CD4-positive, alpha-beta T cell treated with Interleukin-6 for 4 hours (primary cell): ENCODE data around the gene SCN8A.

Experiments
- DNase-seq: peaks from one replicate; pipeline ENCODE4 v3.0.0-alpha.2; 2020; ENCODE audit warnings: mixed read lengths

The SCN8A gene

DNA sequence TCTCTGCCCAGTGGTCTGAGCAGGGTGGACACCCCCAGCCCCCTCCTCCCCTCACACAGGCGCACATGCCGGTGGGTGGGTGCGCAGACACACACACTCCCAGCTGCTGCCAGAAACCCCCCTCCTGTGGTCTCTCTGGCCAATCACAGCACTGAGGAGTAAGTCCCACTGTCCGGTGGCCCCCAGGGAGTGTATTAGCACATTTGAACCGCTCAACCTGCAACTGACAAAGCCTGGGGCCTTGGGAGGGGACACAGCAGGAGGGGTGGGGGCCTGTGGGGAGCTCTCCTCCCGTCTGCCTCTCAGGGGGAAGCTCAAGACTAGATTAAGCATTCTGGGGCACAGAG is 245.8 kb downstream of the SCN8A start:
- DNase-seq = no peak

DNA sequence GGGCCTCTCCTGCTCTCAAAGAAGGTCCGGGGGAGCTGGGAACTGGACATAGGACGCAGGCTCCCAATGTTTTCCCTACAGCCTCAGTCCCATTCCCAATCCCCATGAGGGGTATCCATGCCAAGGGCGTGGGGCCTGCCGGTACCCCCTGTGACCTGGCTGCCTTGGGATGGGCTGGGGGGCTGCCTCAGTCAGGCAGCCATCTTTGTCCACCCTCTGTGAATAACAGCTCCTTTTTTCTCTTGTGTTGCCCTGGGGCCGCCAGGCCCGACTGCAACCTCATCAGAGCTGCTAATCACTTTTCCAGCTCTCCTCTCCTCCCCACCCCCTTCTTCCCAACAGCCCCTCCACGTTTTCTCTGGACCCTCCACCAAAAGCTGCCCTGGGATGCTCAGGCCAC is 246.3 kb downstream of the SCN8A start:
- no peak for DNase-seq

DNA sequence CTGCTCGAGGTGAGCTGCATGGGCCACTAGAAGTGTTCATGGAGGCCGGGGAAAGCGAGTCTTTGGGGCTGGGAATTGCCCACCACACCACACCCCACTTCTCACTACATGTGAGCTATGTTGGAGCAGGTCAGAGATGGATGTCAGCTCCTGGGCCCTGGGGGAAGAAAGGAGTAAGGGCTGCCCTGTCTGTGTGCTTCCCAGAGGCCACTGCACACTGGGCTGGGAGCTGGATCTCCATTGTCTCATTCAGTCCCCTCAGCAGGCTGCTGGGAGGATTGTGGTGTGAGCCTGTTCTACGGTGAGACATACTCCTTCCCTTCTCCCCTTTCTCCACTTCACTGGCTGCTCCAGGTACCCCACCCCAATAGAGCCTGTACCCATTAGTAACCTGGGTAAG is 247.0 kb downstream of the SCN8A start:
- DNase-seq = no peak

DNA sequence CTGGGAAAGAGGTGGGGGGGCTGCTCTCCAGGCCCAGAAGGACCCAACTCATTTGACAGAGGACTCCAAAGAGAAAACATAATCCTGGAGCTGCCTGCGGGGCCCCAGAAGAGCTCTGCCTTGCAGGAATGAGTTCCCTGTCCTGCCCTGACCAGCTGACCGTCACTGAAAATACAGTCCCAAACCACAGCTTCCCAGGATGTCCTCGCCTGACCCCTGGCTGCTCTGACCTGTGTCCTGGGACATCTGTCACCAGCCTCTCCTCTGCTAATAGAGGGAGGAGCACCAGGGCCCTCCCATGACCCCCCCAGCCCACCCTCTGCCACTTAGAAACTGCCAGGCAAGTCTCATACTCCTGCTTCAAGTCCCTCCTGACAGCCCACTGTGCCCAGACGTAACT is 247.7 kb downstream of the SCN8A start:
- DNase-seq = no peak

DNA sequence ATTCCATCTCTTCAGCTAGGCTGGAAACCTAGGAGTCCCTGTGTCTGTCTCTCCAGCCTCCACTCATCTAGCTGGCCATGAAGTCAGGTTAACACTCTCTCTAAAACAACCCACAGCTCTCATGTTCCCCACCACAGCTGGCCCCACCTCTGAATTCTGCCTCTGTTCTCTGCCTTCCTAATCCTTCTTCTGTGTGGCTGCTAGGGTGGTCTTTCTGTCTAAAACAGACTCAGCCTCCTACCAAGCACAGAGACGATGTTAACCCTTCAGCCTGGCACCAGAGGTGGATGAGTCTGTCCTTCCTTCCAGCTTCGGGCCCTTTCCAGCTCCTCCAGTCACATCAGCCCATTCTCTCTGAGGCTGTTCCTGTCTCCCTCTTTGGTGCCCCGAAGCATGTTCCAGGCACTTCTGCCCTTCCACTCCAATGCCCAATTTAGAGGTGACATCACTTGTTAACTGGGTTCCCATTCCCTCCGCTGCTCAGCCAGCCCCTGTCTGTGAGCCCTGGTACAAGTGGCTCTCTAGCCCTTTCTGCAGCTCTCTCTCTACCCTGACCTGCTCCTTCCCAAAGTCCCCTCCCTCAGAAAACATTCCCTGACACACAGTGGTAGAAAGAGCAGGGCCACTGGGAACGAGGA is 248.4 kb downstream of the SCN8A start:
- DNase-seq = no peak

DNA sequence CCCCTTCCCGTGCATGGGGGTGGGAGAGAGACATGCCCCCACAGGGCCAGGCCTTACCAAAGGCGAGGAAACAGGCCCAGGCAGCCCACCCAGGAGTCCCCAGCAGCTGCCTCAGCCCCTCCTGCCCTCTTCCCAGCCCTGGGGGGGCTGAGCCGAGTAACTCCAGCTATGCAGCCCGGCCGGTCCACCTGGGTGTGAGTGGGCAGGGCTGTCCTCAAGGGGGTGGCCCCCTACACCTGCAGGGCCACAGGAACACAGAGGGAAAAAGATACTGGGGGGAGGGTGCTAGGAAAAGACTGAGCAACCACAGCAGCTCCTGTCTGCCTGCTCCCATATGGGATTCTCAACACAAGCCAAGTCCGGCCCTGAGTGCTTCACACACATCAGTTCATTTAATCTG is 249.9 kb downstream of the SCN8A start:
- DNase-seq = no peak

DNA sequence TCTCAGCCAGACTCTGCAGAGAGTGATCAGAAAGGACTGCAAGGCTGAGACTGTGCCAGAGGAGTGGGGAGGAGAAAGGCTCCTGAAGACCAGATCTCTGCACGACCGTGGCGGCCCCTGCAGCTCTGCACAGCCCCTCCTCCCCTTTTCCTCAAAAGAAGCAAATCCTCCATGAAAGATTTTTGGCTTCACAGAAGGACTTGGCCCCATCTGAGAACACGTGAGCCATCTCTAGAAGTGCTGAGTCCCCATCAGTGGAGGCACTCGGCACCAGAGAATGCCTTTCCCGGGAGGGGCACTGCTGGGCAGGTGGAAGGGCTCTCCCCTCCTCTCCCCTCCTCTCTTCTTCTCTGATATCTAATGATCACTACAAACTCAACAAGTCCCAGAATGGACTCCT is 250.7 kb downstream of the SCN8A start:
- no peak for DNase-seq

DNA sequence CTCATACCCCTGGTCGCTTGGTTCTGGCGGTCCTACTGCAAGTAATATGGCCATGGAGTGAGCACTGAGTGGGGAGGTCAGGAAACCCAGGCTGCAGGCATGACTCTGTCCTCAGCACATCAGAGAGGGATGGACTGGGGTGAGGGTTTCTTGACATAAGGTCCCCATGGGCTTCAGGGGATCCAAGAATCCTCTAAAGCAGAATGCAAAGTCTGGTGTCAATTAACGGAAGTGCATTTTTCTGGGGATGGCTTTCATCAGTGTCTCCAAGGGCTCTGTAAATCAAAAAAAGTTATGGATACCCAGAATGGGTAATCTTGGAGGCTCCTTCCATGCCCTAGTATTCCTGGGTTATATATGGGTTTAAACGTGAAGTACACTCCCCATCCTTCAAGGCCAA is 253.8 kb downstream of the SCN8A start:
- DNase-seq = no peak

DNA sequence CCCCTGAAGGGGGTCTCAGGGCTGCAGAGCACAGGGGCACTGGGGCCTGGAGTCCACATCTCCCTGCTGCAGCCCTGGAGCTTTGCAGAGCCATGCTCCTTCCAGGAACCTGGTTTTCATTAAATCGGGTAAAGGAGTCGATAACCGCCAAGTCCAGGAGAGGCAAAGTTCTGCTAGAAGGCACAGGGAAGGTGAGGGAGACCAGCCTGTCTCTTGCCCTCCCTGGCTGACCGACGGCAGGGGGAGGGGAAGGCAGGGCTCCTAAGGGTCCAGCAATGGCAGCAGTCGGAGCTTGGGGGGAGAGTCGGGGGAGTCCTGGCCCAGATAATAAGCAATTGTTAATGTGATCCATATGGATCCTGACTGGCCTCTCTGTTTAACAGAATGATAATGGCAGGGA is 254.4 kb downstream of the SCN8A start:
- DNase-seq = no peak

DNA sequence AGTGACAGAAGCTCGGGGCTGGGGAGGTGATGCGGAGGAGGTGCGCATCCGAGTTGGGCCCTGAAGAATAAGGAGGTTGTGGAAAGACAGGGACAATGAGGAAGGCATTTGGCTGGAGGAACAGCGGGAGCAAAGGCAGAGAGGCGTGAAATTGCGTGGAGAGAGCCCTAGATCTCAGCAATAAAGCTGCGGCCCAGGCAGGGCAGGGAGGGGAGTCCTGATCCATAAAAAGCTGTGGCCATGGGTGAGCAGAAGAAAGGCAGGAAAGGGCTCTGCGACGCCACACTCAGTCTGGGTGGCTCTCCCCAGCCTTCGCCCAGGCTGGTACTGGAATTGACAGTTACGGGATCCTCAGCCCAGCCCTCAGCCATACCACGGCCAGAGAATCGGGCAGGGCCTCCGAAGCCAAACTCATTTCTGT is 255.2 kb downstream of the SCN8A start:
- no peak for DNase-seq

DNA sequence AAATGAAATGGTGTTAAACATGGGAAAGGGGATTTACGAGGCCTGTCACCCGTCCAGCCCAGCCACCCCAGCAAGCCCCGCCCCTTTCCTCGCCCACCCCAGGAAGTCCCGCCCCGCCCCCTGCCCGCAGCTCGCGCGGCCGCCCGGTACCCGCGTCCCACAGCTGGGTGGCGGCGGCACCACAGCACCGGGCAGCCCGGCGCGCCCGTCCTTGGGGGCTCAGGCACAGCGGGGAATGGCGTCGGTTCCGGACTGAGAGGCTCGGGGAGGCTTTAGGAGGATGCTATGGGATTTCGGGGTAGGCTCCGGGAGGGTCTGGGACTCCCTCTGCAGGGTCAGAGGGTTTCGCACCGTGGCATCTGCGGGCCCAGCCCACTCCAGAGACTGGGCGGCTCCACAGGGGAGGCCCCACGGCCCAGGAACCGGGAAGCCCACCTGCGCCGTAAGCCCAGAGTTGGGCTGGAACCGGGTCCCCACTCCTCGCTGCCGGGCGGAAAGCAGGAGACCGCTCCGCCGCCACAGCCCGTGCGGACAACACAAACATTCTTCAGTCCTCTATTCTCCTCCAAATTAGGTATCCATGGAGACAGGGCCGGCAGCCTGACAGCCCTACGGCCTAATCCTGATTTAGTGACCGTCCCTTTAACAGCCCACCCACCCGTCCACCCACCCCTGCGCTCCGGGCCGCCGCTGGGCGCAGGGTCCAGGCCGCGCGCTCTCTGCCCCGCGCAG is 256.0 kb downstream of the SCN8A start:
- DNase-seq = peak; percentile 75

DNA sequence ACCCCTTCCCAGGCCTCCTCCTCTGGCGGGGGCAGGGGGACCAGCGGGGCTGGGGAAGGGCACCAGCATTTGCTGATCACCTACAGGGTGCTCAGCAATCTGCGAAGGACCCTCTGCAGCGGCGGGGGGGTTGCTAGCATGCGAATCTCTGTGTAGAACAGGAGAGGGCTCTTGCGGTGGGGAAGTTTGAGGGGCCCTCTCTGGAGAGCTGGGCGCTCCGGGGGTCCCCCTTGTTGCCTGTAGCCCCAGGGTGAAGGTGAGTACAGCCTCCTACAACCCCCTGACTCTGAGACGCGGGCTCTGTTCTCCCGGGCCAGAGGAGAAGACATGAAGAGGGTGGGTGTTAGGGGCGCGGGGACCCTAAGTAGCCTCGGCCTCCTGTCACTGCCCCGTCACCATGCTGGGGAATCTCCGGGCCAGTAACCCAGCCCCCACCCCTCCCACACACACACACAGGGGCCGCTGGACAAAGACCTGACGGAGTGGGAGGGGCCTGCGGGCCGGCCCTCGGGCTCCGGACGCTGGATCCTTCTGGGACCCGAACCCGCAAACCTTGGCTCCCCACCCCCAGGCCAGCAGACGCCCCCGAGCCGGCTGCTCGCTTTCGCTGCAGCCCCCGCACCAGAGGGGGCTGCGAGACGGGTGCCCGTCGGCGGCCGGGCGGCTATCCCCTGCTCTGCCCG is 256.8 kb downstream of the SCN8A start:
- DNase-seq = no peak

DNA sequence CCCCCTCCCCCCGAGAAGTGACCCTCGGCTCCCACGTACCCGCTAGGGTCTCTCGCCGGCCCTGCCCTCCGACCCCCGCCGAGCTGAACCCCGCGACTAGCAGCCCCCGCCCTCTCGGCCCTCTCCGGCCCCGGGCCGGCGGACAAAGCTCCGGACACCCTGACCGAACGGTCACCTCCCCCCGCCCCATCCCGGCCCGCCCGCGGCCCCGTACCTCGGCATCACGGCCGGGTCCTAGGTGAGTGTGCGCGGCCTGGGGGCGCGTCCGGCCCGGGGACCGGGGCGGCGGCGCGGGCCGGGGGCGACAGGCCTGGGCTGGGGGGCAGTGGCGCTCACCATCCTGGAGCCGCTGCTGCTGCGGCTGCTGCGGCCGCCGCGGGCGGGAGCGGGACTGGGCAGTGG is 257.3 kb downstream of the SCN8A start, which contains the start of gene FIGNL2:
Gene FIGNL2, minus strand, starts transcription at position 393 of the 402 bp plus-strand sequence. CDS start 26,305 bp downstream, outside the sequence.
- no peak for DNase-seq

DNA sequence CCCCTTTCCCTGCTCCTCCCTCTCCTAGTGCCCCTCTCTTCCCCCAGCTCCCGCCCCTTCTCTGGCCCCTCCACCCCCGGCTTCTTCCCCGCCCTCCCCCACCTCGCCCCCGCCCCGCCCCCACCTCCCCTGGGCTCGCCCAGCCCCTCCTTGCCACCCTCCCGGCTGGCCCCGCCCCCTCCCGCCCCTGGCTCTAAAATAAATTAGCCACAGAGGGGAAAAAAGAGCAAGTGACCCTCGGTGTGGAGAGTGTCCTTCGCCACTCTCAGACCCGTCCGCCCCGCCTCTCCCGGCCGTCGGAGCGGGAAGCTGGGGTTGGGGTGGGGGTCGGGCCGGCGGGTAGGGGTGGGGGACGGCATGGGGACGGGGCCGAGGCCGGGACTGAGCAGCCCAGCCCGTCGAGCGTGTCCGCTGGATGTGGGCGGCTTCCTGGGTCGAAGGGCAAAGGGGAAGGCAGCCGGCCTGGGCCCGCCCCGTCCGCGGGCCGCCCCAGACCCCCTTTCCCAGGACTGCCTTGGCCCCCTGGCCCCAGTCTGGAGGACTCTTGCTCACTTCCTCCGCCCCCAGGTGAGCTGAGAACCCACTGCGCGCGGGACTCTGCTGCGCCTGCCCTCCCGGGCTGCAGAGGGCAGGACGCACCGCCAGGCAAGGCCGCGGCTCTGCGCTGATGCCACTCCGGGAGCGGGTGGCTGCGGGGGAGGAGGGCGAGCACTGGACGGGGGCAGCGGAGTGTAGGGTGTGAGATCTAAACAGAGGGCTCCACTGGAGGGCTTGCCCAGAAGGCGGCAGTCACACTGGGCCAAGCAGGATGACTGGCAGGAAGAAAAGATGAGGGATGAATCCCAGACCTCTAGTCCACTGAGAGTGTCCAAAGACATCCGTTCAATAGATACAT is 258.1 kb downstream of the SCN8A start:
- DNase-seq = no peak

DNA sequence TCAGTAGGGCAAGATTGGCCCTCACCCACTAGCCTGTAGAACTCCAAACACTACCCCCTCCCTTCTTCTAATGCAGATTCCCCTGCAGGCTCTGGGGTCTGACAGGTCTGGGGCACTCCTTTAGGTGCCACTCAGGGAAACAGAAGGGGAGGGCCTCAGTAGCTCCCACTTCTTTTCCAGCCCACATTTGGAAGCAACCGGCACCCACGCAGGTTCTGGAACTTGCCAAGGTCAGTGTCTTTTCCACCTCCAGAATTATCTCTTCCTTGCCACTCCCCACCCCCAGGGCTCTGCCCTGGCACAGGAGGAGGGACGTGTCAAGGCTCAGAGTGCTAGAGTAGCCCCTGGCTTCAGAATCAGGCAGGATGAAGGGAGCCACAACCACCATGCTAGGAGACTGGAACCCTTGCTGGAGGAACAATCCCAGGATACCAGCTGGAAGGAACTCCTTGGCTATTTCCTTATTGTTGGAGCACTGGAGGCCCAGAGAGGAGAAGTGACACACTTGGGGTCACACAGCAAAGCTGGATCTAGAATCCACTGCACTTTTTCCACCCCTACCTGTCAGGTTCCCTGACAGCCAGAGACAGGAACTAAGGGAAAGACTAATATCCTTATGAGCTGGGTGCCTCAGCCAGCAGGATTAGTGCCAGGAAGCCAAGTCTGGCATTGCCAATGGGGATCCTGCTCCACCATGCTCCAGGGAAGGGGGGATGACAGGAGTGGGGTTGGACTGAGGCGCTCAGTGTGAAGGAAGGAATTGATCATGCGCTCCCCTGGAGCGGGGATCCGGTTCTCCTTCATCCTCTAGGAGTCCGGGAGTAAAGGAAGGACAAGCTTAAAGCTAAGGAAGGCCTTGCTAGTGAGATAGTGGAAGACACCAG is 259.3 kb downstream of the SCN8A start:
- DNase-seq = no peak

DNA sequence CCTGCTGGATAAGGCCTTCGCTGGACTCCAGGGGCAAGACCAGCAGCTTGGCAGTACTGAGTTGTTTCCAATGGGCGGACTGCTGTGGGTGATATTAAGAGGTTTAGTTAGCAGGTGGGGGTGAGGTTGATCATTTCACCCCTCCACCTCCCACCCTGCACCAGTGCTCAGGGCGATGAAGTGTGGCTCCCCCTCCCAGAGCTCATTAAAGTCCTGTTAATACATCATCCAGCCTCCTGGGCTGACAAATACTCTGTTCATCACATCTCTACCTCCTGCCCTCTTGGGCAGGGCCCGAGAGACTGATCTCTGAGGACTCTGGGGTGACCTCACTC is 259.9 kb downstream of the SCN8A start:
- no peak for DNase-seq

DNA sequence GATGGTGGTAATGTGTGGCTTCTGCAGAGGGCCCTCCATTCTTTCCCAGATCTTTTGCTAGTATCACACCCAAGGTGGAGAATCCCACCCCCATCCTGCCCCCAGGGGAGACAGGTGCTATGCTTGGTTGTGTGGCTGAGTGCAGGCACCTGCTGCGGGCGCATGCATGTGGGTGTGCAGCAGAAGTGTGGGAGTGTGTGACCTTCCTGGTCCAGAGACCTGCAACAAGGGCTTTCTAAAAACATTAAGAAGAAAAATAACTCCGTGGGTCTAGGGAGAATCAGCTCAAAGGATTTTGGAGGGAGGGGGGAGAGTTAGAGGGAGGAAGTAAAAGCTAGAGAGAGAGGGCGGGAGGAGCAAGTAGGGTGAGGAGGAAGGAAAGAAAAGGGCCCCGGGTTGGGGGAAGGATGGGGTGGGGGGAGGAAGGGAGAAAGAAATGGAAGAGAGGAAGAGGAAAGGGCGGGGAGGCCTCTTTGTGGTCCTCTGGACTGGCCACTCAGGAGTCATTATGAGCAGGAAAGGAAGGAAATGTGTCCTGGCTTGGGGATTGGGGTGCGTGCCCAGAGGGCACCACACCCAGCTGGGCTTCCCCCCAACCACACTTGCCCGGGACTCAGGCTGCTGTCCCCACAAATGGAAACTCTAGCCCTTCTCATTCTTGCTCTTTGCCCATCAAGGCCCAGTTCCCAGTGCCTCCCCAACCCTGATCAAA is 260.5 kb downstream of the SCN8A start:
- DNase-seq = no peak

DNA sequence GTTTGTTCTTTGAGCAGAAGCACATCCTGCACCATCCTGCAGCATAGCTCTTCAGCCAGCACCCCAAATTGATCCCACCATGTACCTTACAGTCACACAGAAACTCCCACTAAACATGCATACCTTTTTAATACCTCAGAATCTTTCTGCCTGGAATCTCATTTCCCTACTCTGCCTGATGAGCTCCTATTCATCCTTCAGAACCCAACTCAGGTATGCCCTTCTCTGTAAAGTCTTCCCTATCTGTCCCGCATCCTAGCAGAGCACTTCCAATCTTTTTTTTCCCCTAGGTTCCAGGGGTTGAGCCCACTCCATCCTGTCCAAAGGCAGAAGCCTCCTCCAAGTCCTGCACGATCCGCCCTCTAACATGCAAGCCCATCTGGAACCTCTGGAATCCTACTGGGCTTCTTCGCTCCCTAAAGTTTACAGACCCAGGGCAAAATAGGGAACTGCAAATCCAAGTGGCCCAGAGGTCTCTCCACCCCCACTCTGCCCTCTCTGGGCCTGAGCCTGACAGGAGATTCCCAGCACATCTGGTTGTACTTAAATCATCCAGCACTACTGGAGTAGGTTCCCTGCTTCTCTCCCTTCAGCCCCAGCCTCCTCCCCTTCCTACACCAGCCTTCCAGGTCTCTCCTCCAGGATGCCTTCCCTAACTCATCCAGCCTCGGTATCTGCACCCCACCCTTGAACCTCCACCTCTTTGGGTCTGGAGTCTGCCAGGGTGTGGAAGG is 261.5 kb downstream of the SCN8A start:
- DNase-seq = no peak

DNA sequence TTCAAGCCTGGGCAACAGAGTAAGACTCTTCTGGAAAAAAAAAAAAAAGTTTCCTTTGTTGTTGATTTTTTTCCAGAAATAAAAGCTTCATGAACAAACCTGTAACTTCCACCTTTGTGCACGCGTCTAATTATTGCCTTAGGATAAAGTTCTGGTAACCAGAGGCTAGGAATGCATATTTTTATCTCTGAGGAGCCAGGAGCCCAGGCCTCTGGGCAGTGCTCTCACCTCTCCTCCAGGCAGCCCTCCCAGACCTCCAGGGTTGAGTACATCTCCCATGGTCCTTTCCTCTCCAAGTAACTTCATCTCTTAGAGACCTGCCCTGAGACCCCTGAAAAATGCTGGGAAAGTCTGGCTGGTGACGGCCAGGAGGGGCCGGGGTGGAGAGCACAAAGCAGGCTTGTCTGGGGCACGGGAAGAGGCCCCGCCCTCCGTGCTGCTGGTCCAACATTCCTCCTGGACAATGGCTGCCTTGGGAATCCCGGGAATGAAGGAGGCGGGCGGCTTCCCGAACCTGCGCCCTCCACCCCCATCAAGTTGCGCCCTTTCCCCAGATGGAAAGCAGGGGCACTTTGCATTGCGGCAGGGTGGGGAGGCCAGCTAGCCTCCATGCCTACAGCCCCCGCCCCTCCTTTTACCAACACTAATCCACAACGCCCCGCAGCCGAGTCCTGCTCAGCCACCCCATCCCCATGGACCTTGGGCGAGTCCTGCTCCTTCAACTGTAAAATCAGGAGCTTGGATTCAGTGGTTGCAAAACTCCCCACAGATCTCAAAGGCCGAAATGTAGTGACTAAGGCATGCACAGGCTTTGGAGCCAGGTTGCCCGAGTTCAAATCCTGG is 264.8 kb downstream of the SCN8A start:
- DNase-seq = no peak

DNA sequence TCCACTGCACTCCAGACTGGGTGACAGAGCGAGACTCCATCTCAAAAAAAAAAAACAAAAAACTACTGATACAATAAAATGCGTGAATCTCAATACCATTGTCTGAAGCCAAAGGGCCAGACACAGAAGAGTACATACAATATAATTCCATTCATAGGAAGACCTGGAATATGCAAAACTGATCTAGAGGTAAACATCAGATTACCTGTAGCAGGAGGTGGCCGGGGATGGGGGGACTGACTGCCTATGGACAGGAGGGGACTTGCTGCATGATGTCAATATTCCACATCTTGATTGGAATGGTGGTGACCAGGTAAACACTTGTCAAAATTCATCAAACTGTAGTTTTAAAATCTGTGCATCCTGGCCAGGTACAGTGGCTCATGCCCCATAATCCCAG is 270.0 kb downstream of the SCN8A start:
- DNase-seq = no peak
